PC-9 (cell line): Measurements from ENCODE around the gene CBLB.

Source experiments
- EZH2 ChIP-seq: fragments of 200-600 bp; sonication (generic); IDR thresholded peaks from 2 replicates; pipeline ENCODE4 v1.8.0; 2017; ENCODE audit warnings: antibody characterized with exemption, low read depth
- TF ChIP-seq, protein P1 (sequence below): fragments of 200-600 bp; sonication (generic); conservative IDR thresholded peaks from 2 replicates; pipeline ENCODE4 v1.6.1; 2017; ENCODE audit warnings: mixed run types, antibody characterized with exemption, mild to moderate bottlenecking, moderate library complexity

DNA sequence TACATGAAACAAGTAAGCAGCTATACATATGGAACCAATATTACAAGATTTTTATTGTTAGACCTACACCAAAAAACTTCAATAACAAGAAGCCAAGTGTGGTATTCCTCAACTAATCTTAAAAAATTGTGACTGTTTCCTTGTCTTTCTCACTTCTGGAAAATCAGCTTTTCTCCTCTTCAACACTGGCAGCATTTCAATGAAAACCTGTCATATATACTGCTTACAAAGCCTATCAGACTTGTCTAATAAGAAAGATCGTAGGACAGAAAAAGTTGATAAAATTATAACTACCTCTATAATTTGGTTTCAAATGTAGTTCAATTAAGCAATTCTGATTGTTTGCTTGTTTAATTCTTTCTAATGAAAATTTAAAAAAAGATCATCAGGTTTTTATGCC, 55.1 kb downstream of the CBLB start:
- TF ChIP-seq, protein P1, sequence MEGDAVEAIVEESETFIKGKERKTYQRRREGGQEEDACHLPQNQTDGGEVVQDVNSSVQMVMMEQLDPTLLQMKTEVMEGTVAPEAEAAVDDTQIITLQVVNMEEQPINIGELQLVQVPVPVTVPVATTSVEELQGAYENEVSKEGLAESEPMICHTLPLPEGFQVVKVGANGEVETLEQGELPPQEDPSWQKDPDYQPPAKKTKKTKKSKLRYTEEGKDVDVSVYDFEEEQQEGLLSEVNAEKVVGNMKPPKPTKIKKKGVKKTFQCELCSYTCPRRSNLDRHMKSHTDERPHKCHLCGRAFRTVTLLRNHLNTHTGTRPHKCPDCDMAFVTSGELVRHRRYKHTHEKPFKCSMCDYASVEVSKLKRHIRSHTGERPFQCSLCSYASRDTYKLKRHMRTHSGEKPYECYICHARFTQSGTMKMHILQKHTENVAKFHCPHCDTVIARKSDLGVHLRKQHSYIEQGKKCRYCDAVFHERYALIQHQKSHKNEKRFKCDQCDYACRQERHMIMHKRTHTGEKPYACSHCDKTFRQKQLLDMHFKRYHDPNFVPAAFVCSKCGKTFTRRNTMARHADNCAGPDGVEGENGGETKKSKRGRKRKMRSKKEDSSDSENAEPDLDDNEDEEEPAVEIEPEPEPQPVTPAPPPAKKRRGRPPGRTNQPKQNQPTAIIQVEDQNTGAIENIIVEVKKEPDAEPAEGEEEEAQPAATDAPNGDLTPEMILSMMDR: no peak
- no peak for TF ChIP-seq EZH2
